Spleen (tissue), 7 donors: ENCODE measurements around the gene CTLA4.

Experiments
- POLR2A ChIP-seq, 3 donors: fragments of 450-650 bp; IDR thresholded peaks; one replicate each; pipeline ENCODE4 v1.5.1; 2017; ENCODE audit warnings: antibody characterized with exemption in 3 of 3, mild to moderate bottlenecking in 1 of 3
- TF ChIP-seq, protein P1 (sequence below), 11 experiments: fragments of 200-600 bp in 7 of 11; fragments of 450-650 bp in 4 of 11; sonication (generic) in 4 of 11; IDR thresholded peaks in 8 of 11; conservative IDR thresholded peaks in 3 of 11; 1 replicate in 7 of 11; 2 replicates in 4 of 11; pipeline versions ENCODE4 v1.4.0 to v1.8.0; 2016 to 2021; ENCODE audit warnings: antibody characterized with exemption in 11 of 11, inconsistent platforms in 4 of 11, mild to moderate bottlenecking in 1 of 11
- donor health status: DM: no; HTN: no; CAD: no; lungs with moderate emphysema.
- donor health status: DM: no; HTN: no; CAD: no.
- donor health status: DM: no; HTN: no; CAD: no.

DNA sequence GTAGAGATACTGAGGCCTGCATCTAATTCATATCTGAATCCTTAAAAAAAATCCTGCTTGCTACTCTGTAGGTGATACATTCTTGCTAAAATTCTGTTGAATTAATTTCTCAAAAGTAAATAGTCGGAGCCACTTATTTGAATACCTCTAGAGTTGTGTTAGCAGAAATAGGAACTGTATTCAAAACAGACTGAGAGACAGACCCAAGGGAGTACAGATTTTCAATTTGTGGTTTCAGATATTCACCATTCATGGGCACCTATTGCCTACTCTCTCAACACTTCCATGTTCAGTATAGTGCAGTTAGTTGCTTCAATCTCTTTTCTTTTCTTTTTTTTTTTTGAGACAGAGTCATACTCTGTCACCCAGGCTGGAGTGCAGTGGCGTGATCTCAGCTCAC, 46.6 kb upstream of the CTLA4 start:
- TF ChIP-seq, protein P1, sequence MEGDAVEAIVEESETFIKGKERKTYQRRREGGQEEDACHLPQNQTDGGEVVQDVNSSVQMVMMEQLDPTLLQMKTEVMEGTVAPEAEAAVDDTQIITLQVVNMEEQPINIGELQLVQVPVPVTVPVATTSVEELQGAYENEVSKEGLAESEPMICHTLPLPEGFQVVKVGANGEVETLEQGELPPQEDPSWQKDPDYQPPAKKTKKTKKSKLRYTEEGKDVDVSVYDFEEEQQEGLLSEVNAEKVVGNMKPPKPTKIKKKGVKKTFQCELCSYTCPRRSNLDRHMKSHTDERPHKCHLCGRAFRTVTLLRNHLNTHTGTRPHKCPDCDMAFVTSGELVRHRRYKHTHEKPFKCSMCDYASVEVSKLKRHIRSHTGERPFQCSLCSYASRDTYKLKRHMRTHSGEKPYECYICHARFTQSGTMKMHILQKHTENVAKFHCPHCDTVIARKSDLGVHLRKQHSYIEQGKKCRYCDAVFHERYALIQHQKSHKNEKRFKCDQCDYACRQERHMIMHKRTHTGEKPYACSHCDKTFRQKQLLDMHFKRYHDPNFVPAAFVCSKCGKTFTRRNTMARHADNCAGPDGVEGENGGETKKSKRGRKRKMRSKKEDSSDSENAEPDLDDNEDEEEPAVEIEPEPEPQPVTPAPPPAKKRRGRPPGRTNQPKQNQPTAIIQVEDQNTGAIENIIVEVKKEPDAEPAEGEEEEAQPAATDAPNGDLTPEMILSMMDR (IDR thresholded peaks at IDR 0.05 in 8 of 11, conservative IDR thresholded peaks at IDR 0.05 in 3 of 11): no peak
- TF ChIP-seq POLR2A (IDR thresholded peaks at IDR 0.05): no peak
